Erythroblast (primary cell): Measurements from ENCODE around the gene GTF3C4.
A peak's percentile ranks its signal among the peaks of the same experiment; 100 is the strongest.

Experiments used
- DNase-seq, 2 experiments: peaks; one replicate each; lab custom pipeline; 2025; lab: John Stamatoyannopoulos, UW
- GATA1 ChIP-seq: IDR thresholded peaks from 2 replicates; pipeline ENCODE4 v1.6.1; 2011; ENCODE audit warnings: low read depth, mild to moderate bottlenecking, control low read depth, low read length, moderate library complexity
- POLR2A ChIP-seq: IDR thresholded peaks from 2 replicates; pipeline ENCODE4 v1.6.1; 2011; ENCODE audit warnings: mild to moderate bottlenecking, low read length

Gene GTF3C4

DNA sequence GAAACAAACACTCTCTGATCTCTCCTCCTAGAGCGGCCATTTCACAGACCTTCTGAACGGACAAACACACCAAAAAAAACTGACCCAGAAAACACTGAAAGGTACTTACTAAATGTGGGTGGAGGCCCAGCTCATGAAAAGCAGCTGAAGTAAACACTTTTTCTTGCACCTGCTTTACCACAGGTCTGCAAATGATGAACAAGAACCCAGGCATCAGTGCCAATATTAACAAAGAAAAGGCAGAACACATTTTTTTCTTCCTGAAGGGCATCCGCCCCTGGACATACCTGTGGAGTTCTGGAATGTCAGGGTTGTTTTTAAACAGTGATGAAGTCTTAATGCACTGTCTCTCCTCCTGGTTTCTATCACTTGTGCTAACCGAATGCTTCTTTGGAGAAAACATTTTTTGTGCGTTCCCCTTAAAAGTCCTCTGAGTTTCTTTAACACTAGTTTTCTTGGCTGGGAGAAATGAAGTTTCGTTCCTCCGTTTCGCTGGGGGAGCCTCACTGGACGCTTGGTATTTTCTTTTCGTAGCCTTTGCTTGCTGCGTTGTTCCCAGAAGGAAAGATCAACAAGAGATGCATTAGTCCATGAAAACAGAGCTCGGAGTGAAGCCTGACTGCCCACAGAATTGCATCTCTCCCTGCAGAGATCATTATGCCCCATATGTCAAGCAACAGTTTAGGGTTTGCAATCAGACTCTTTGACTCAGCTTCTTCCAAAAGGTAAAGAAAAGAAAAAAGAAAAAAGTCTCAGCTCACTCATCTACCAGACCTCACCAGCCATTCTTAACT is 7.9 kb upstream of the GTF3C4 start:
- DNase-seq: no peak
- no peak for TF ChIP-seq GATA1
- TF ChIP-seq POLR2A: no peak

- no peak for DNase-seq
- no peak for TF ChIP-seq GATA1
- no peak for TF ChIP-seq POLR2A
Observed at GRCh38 chr9:132663117-132663516, 7.1 kb upstream of the GTF3C4 start.

DNA sequence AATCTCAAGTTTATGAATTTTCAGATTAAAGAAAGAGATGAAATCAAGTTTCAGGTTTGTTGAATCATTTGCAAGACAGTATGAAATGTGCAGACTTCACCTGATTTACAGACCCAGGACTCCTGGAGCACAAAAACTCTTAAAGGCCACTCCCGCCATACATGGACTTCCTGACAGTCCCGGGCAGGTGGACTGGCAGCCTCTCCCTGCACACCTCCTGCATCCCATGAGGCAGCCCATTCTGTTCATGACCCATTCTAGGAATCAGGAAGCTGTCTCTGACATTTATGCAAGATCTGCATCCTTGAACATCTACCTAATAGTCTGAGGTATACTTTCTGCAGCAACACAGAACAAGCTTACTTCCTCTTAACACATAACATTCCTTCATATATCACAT is 6.4 kb upstream of the GTF3C4 start:
- TF ChIP-seq POLR2A: no peak
- TF ChIP-seq GATA1: no peak
- no peak for DNase-seq

- no peak for DNase-seq
- TF ChIP-seq POLR2A: no peak
- no peak for TF ChIP-seq GATA1
Observed at GRCh38 chr9:132669319-132669697, 956 bp upstream of the GTF3C4 start.

GRCh38 chr9:132669698-132670456 is 387 bp upstream of the GTF3C4 start, which contains the start of gene DDX31:
DDX31 (minus strand) TSS chr9:132669983; CDS start chr9:132669934, 49 bp downstream.
- peak; percentile 89 to 93 for DNase-seq

GRCh38 chr9:132671620-132672412 is 1.6 kb downstream of the GTF3C4 start:
- DNase-seq: peak; percentile 48 to 66
- TF ChIP-seq POLR2A (no peak), GATA1 (no peak)

More at GRCh38 chr9:132669698-132670456, 387 bp upstream of the GTF3C4 start, which contains the start of gene DDX31:
- TF ChIP-seq GATA1 (no peak), POLR2A (peak; percentile 76)

GRCh38 chr9:132672413-132672690 is 2.1 kb downstream of the GTF3C4 start:
- peak in 1 of 2 experiments; percentile 26 for DNase-seq
- TF ChIP-seq POLR2A (no peak), GATA1 (no peak)

DNA sequence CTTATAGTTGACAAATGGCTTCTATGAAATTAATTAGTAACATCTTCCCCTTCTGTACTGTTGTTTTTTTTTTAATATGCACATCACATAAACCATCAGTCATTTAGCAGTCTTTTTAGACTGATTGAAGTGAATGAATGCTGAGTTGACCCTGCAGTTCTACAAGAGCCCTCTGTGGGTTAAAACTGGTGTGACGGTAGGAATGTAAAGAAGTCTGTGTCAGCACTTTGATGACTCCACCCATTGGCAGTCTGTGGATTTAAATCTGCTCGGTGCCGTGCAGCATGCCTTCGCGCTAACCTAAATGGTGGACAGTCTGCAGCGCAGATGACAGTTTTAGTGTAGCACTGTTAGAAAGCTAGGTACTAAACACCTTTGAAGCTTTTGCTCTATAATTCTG is 3.1 kb downstream of the GTF3C4 start:
- peak; percentile 49 to 51 for DNase-seq
- TF ChIP-seq POLR2A: no peak
- no peak for TF ChIP-seq GATA1

DNA sequence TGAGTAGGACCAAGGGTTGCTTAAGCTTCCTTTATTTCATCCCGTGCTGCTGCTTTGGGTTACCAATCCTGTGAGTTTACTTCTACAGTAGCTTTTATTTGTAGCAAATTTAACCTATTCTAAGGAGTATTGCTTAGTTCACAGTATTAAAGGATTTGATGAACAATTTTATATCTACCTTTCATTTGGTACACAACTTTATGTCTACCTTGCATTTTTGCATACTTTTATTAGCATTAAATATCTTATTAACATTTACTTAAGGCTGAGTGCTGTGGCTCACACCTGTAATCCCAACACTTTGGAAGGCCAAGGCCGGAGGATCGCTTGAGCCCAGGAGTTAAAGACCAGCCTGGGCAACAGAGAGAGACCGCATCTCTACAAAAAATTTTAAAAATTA is 4.2 kb downstream of the GTF3C4 start:
- TF ChIP-seq POLR2A: no peak
- TF ChIP-seq GATA1: no peak
- DNase-seq: no peak

GRCh38 chr9:132677976-132678375 is 7.7 kb downstream of the GTF3C4 start:
- TF ChIP-seq GATA1: no peak
- TF ChIP-seq POLR2A: no peak
- DNase-seq: no peak

- DNase-seq: no peak
- TF ChIP-seq POLR2A: no peak
- no peak for TF ChIP-seq GATA1
Observed at GRCh38 chr9:132679946-132680625, 9.8 kb downstream of the GTF3C4 start.

- TF ChIP-seq GATA1 (no peak), POLR2A (no peak)
- DNase-seq: no peak
Observed at GRCh38 chr9:132681561-132681960, 11.3 kb downstream of the GTF3C4 start.

DNA sequence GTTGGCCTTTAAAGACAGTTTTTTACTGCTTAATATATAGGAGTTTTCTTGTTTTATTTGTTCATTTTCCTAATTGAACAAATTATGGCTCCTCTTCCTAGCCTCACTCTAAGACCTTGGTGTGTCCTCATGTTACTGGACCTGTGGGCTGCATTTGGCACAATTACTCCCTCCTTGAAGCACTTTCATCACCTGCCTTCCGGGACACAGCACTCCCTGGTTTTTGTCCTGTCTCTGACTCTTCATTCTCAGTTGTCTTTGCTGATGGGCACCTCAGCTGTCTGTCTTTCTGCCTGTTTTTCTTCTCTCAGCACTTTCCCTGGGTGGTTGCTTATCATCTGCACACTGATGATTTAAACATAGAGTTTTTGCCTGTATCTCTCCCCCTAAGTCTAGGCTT is 13.6 kb downstream of the GTF3C4 start:
- TF ChIP-seq POLR2A (no peak), GATA1 (no peak)
- DNase-seq: no peak
